IMR-90 (cell line): Measurements from ENCODE around the gene LRRC61. TPM values are rescaled to one million over a fixed set of nuclear protein-coding genes. Genes with fewer than 3 reads are reported as not detected.

ENCODE experiments used
- ATAC-seq: fragments of 200-7000 bp; cut with Tn5 transposase; 2 replicates; pipeline ENCODE4 v1.9.1; 2020; ENCODE audit warnings: low read depth, mild to moderate bottlenecking, moderate library complexity
- BruUV-seq: library from RNA; stranded (reverse); fragments of 400-500 nt; replicated peaks from 2 replicates; lab custom pipeline; 2021; lab: Mats Ljungman, UMichigan
- CTCF ChIA-PET: fragments of 300-600 bp; formaldehyde crosslinking; extraction: SDS; loops from one replicate; lab custom pipeline; 2021; ENCODE audit warnings: antibody characterized with exemption; lab: Yijun Ruan, JAX
- POLR2A ChIA-PET: fragments of 300-600 bp; sonication (Branson Sonifier 250); formaldehyde crosslinking; loops from one replicate; lab custom pipeline; 2022; ENCODE audit warnings: antibody characterized with exemption; ENCODE audit not compliant: unreplicated experiment; lab: Charles Lee
- DNase-seq: peaks from one replicate; pipeline ENCODE4 v3.0.0; 2013
- H2AFZ ChIP-seq: replicated peaks from 2 replicates; pipeline ENCODE3; 2013; ENCODE audit warnings: low read length, mild to moderate bottlenecking; ENCODE audit not compliant: poor library complexity
- H2AK5ac ChIP-seq: 2 replicates; pipeline ENCODE4 v1.6.1; 2013; ENCODE audit warnings: low read depth, low read length, inconsistent platforms
- H2AK9ac ChIP-seq: replicated peaks from 2 replicates; pipeline ENCODE3; 2013; ENCODE audit warnings: mild to moderate bottlenecking, low read depth, low read length, moderate library complexity; ENCODE audit not compliant: poor library complexity
- H2BK120ac ChIP-seq: 2 replicates; pipeline ENCODE4 v1.6.1; 2013; ENCODE audit warnings: low read depth, low read length, inconsistent platforms
- H2BK15ac ChIP-seq: 3 replicates; pipeline ENCODE4 v1.6.1; 2013; ENCODE audit warnings: low read depth, low read length, inconsistent platforms
- H2BK20ac ChIP-seq: 2 replicates; pipeline ENCODE4 v1.6.1; 2013; ENCODE audit warnings: low read depth, mild to moderate bottlenecking, inconsistent platforms, low read length, moderate library complexity
- H2BK5ac ChIP-seq: 2 replicates; pipeline ENCODE4 v1.6.1; 2013; ENCODE audit warnings: mild to moderate bottlenecking, low read depth, low read length, inconsistent platforms; ENCODE audit not compliant: poor library complexity, severe bottlenecking
- H3K14ac ChIP-seq: replicated peaks from 2 replicates; pipeline ENCODE4 v1.6.1; 2013; ENCODE audit warnings: low read depth, low read length, inconsistent platforms
- H3K18ac ChIP-seq: 2 replicates; pipeline ENCODE4 v1.6.1; 2013; ENCODE audit warnings: low read depth, low read length, control low read depth
- H3K23ac ChIP-seq: 2 replicates; pipeline ENCODE4 v1.6.1; 2013; ENCODE audit warnings: low read depth, low read length, inconsistent platforms
- H3K27ac ChIP-seq: 2 replicates; pipeline ENCODE4 v1.5.1; 2013; ENCODE audit warnings: mild to moderate bottlenecking, control low read depth, low read length; ENCODE audit not compliant: insufficient read depth
- H3K27me3 ChIP-seq: 2 replicates; pipeline ENCODE4 v1.6.1; 2013; ENCODE audit warnings: low read length; ENCODE audit not compliant: control insufficient read depth, insufficient read depth
- H3K36me3 ChIP-seq: 2 replicates; pipeline ENCODE4 v1.6.1; 2013; ENCODE audit warnings: low read length, mixed read lengths; ENCODE audit not compliant: control insufficient read depth, insufficient read depth
- H3K4ac ChIP-seq: 2 replicates; pipeline ENCODE4 v1.6.1; 2013; ENCODE audit warnings: low read depth, low read length, inconsistent platforms
- H3K4me1 ChIP-seq: 2 replicates; pipeline ENCODE4 v1.6.1; 2013; ENCODE audit warnings: low read length, mixed read lengths; ENCODE audit not compliant: control insufficient read depth, insufficient read depth
- H3K4me2 ChIP-seq: 2 replicates; pipeline ENCODE4 v1.6.1; 2013; ENCODE audit warnings: low read depth, mild to moderate bottlenecking, control low read depth, low read length, moderate library complexity
- H3K4me3 ChIP-seq: 2 replicates; pipeline ENCODE4 v1.5.1; 2013; ENCODE audit warnings: low read depth, mild to moderate bottlenecking, control low read depth, low read length, moderate library complexity; ENCODE audit not compliant: insufficient read depth
- H3K56ac ChIP-seq: 2 replicates; pipeline ENCODE4 v1.6.1; 2013; ENCODE audit warnings: low read length, inconsistent platforms; ENCODE audit not compliant: insufficient read depth; ENCODE audit errors: extremely low read depth
- H3K79me1 ChIP-seq, 2 experiments: 2 replicates each; pipeline ENCODE4 v1.6.1; 2013; ENCODE audit warnings: low read length in 2 of 2, inconsistent platforms in 1 of 2, low read depth in 1 of 2
- H3K9ac ChIP-seq: 2 replicates; pipeline ENCODE4 v1.6.1; 2013; ENCODE audit warnings: low read depth, low read length, control low read depth
- H3K9me1 ChIP-seq: 2 replicates; pipeline ENCODE4 v1.6.1; 2013; ENCODE audit warnings: low read length, inconsistent platforms; ENCODE audit not compliant: insufficient read depth
- H3K9me3 ChIP-seq: 2 replicates; pipeline ENCODE4 v1.6.1; 2013; ENCODE audit warnings: low read length; ENCODE audit not compliant: control insufficient read depth, insufficient read depth
- H4K20me1 ChIP-seq: 2 replicates; pipeline ENCODE4 v1.6.1; 2013; ENCODE audit warnings: low read length, inconsistent platforms; ENCODE audit not compliant: insufficient read depth
- H4K5ac ChIP-seq: 2 replicates; pipeline ENCODE4 v1.6.1; 2013; ENCODE audit warnings: mild to moderate bottlenecking, low read depth, low read length, control low read depth
- H4K8ac ChIP-seq, 2 experiments: 2 replicates each; pipeline ENCODE4 v1.6.1; 2013; ENCODE audit warnings: low read depth in 2 of 2, low read length in 2 of 2, control low read depth in 1 of 2, inconsistent platforms in 1 of 2
- H4K91ac ChIP-seq: 2 replicates; pipeline ENCODE4 v1.6.1; 2013; ENCODE audit warnings: low read depth, low read length, inconsistent platforms; ENCODE audit not compliant: insufficient read depth
- MAFK ChIP-seq: IDR thresholded peaks from 2 replicates; pipeline ENCODE4 v1.6.1; 2012; ENCODE audit warnings: low read depth, low read length, improper control_type of control experiment
- SMC3 ChIP-seq: fragments of 150-350 bp; IDR thresholded peaks from 2 replicates; pipeline ENCODE4 v1.6.1; 2016; ENCODE audit warnings: low read depth, mild to moderate bottlenecking, antibody characterized with exemption, low read length, moderate library complexity
- WGBS, 2 experiments: methylation state at CpG; one replicate each; pipeline versions ENCODE4 v1.1.5 to v1.1.7; 2013; ENCODE audit warnings: missing lambda C conversion rate in 2 of 2; ENCODE audit not compliant: insufficient read length in 1 of 2; ENCODE audit errors: extremely low coverage in 2 of 2; 5-methylcytosine and 5-hydroxymethylcytosine counted together
- dilution Hi-C: fragments of 300-500 bp; cut with HindIII; formaldehyde crosslinking; loops from one replicate; pipeline ENCODE4 v1.14.3; 2018; ENCODE audit warnings: low sequenced_read_pairs; ENCODE audit not compliant: unreplicated experiment
- in situ Hi-C: fragments of 300-500 bp; cut with MboI; formaldehyde crosslinking; loops from 3 replicates; pipeline ENCODE4 v1.14.3; 2019; ENCODE audit warnings: low sequenced_read_pairs, inconsistent platforms, mixed read lengths
- intact Hi-C: fragments of 100-400 bp; cut with micrococcal nuclease; formaldehyde crosslinking; loops from 2 replicates; pipeline ENCODE4 v1.10.0; 2022
- polyA plus RNA-seq, 3 experiments: library from polyadenylated mRNA; depleted of rRNA; stranded (reverse); fragments of >200 nt; gene quantifications; 2 replicates each; pipeline ENCODE4 v1.2.3, GENCODE V29; 2012; ENCODE audit warnings: low replicate concordance in 1 of 3
- total RNA-seq: library from RNA; depleted of rRNA; stranded (reverse); fragments of >200 nt; gene quantifications from 2 replicates; pipeline ENCODE4 v1.2.3, GENCODE V29; 2012

Gene LRRC61
- total and polyA plus RNA-seq, 2 of the 4 experiments (the other 2 are of a cell fraction): 0.07 TPM; not detected in 1

GRCh38 chr7:150329331-150330120 lies 6.4 kb downstream of the LRRC61 start:
- WGBS, 2 experiments: 55% methylated on average over 5 of the region's 22 CpGs; no CpG with 5 or more reads in 1 of the 2 experiments
- in situ Hi-C loops (no loop called here), intact Hi-C loops (no loop called here), dilution Hi-C loops (no loop called here)
- CTCF ChIA-PET: interaction anchor here (1.4 kb wide), 1 partner anchor 41 kb away, joined by 3 read pairs; no protein-coding TSS in a partner anchor
- H3K9me1 ChIP-seq: no peaks in the 10 kb centered on the region; the same call in 1 of the 2 replicates
- H4K91ac ChIP-seq: no peak overlapping the region
- no peak overlapping the region for H2BK5ac ChIP-seq
- no peaks in the 10 kb centered on the region for H3K79me1 ChIP-seq
- no peak overlapping the region for H4K8ac ChIP-seq
- H2AFZ ChIP-seq: no peak overlapping the region
- H2BK120ac ChIP-seq: no peak overlapping the region
- H3K27ac ChIP-seq: no peak overlapping the region
- peaks cover 9% of the 10 kb centered on the region; the same call in 1 of the 2 replicates for H3K4me1 ChIP-seq
- H3K9ac ChIP-seq: no peak overlapping the region
- H2AK9ac ChIP-seq: no peak overlapping the region
- no peak overlapping the region for H2BK15ac ChIP-seq
- H3K56ac ChIP-seq: no peak overlapping the region
- H3K4me2 ChIP-seq: no peak overlapping the region
- H4K20me1 ChIP-seq: no peaks in the 10 kb centered on the region
- no peak overlapping the region for H2AK5ac ChIP-seq
- H3K14ac ChIP-seq: no peak overlapping the region
- H3K36me3 ChIP-seq: no peaks in the 10 kb centered on the region
- ATAC-seq (0 out of 2 replicates have a peak, but pooled peaks have one; percentile 18), DNase-seq (no peak)
- H3K9me3 ChIP-seq: no peaks in the 10 kb centered on the region
- no peak overlapping the region for H3K4me3 ChIP-seq
- H3K27me3 ChIP-seq: no peaks in the 10 kb centered on the region
- TF ChIP-seq SMC3 (no peak), MAFK (no peak)
- no peak overlapping the region for H4K5ac ChIP-seq
- POLR2A ChIA-PET: interaction anchor here (0.5 kb wide), 1 partner anchor 615 kb away, joined by 6 read pairs; no protein-coding TSS in a partner anchor
- BruUV-seq: no TSS peak
- H3K23ac ChIP-seq: no peak overlapping the region
- H2BK20ac ChIP-seq: no peak overlapping the region
- no peak overlapping the region for H3K18ac ChIP-seq
- no peak overlapping the region for H3K4ac ChIP-seq
